ENCODE data around the gene XAGE3. TPM values are rescaled to one million over a fixed set of nuclear protein-coding genes. Genes with fewer than 3 reads are reported as not detected.
"Not testable (repeated sequence)": the region's sequence is repeated elsewhere in the genome, so short reads cannot be mapped to it uniquely, and the experiment has no call there.

Gene XAGE3
- not detected for total RNA-seq

- Histone ChIP-seq H3K9me3 (no peaks in the 10 kb centered on the region), H3K27me3 (no peaks in the 10 kb centered on the region), H3K27ac (no peak within 1 kb of the TSS), H3K4me3 (no peak within 1 kb of the TSS), H3K36me3 (no peaks in the 10 kb centered on the region), H3K4me1 (no peaks in the 10 kb centered on the region)
- WGBS, 2 donors (ENCODE audit: low coverage in 1 of 2): 68% methylated on average over 11 of the region's 35 CpGs; no CpG with 5 or more reads in 1 of the 2 donors
- TF ChIP-seq EP300 (IDR thresholded peaks at IDR 0.05) (no peak), CTCF (IDR thresholded peaks at IDR 0.05) (no peak), POLR2A (IDR thresholded peaks at IDR 0.05) (no peak), POLR2AphosphoS5 (IDR thresholded peaks at IDR 0.05) (no peak)
- ATAC-seq: peak; percentile 41
Observed at GRCh38 chrX:52867610-52868348, at the start of gene XAGE3. XAGE3 (minus strand) TSS chrX:52868083; CDS start chrX:52867133, 950 bp downstream.

- not testable (repeated sequence) for H3K4me3 ChIP-seq, H3K36me3 ChIP-seq, ATAC-seq, H3K4me1 ChIP-seq, H3K9me3 ChIP-seq, H3K27ac ChIP-seq, H3K27me3 ChIP-seq
- WGBS, 2 donors (ENCODE audit: low coverage in 1 of 2): no CpG with 5 or more reads among the region's 3 CpGs
Observed at GRCh38 chrX:52914704-52915103, 46.8 kb upstream of the XAGE3 start.

GRCh38 chrX:52913681-52914080 is 45.8 kb upstream of the XAGE3 start:
- H3K9me3 ChIP-seq, H3K4me3 ChIP-seq, H3K27me3 ChIP-seq, ATAC-seq, H3K36me3 ChIP-seq, H3K4me1 ChIP-seq, H3K27ac ChIP-seq: not testable (repeated sequence)
- WGBS, 2 donors (ENCODE audit: low coverage in 1 of 2): no CpG with 5 or more reads among the region's 9 CpGs

- WGBS, 2 donors (ENCODE audit: low coverage in 1 of 2): no CpG with 5 or more reads among the region's 12 CpGs
- H3K9me3 ChIP-seq, H3K36me3 ChIP-seq, ATAC-seq, H3K27ac ChIP-seq, H3K27me3 ChIP-seq, H3K4me3 ChIP-seq, H3K4me1 ChIP-seq: not testable (repeated sequence)
Observed at GRCh38 chrX:52909313-52909969, 41.6 kb upstream of the XAGE3 start.

- not testable (repeated sequence) for H3K27ac ChIP-seq, H3K36me3 ChIP-seq, ATAC-seq, H3K4me3 ChIP-seq, H3K4me1 ChIP-seq, H3K9me3 ChIP-seq, H3K27me3 ChIP-seq
- no CpG with 5 or more reads among the region's 17 CpGs for WGBS, 2 donors (ENCODE audit: low coverage in 1 of 2)
Observed at GRCh38 chrX:52907900-52908299, 40.0 kb upstream of the XAGE3 start.

- H3K4me3 ChIP-seq, ATAC-seq, H3K27me3 ChIP-seq, H3K36me3 ChIP-seq, H3K9me3 ChIP-seq, H3K27ac ChIP-seq, H3K4me1 ChIP-seq: not testable (repeated sequence)
- WGBS, 2 donors (ENCODE audit: low coverage in 1 of 2): no CpG with 5 or more reads among the region's 17 CpGs
Observed at GRCh38 chrX:52907137-52907536, 39.3 kb upstream of the XAGE3 start.

- H3K4me3 ChIP-seq, H3K9me3 ChIP-seq, H3K4me1 ChIP-seq, H3K27ac ChIP-seq, H3K36me3 ChIP-seq, H3K27me3 ChIP-seq, ATAC-seq: not testable (repeated sequence)
- WGBS, 2 donors (ENCODE audit: low coverage in 1 of 2): no CpG with 5 or more reads among the region's 4 CpGs
Observed at GRCh38 chrX:52906072-52906471, 38.2 kb upstream of the XAGE3 start.

- no CpG with 5 or more reads among the region's 10 CpGs for WGBS, 2 donors (ENCODE audit: low coverage in 1 of 2)
- not testable (repeated sequence) for H3K4me3 ChIP-seq, ATAC-seq, H3K9me3 ChIP-seq, H3K27me3 ChIP-seq, H3K27ac ChIP-seq, H3K36me3 ChIP-seq, H3K4me1 ChIP-seq
Observed at GRCh38 chrX:52905531-52905930, 37.6 kb upstream of the XAGE3 start.

- not testable (repeated sequence) for H3K4me1 ChIP-seq, H3K36me3 ChIP-seq, H3K27me3 ChIP-seq, H3K4me3 ChIP-seq, H3K27ac ChIP-seq, H3K9me3 ChIP-seq
- no CpG with 5 or more reads among the region's 92 CpGs for WGBS, 2 donors (ENCODE audit: low coverage in 1 of 2)
- ATAC-seq: peak; percentile 93
Observed at GRCh38 chrX:52896855-52897709, 29.2 kb upstream of the XAGE3 start, which contains the start of gene FAM156B. FAM156B (plus strand) TSS chrX:52897330; CDS start chrX:52907226, 9,896 bp downstream.

- H3K4me3 ChIP-seq, ATAC-seq, H3K27me3 ChIP-seq, H3K4me1 ChIP-seq, H3K36me3 ChIP-seq, H3K9me3 ChIP-seq, H3K27ac ChIP-seq: not testable (repeated sequence)
- WGBS, 2 donors (ENCODE audit: low coverage in 1 of 2): no CpG with 5 or more reads among the region's 8 CpGs
Observed at GRCh38 chrX:52896438-52896837, 28.6 kb upstream of the XAGE3 start.

GRCh38 chrX:52888090-52888489 is 20.2 kb upstream of the XAGE3 start:
- not testable (repeated sequence) for H3K4me1 ChIP-seq, H3K27ac ChIP-seq, H3K9me3 ChIP-seq, H3K27me3 ChIP-seq, H3K4me3 ChIP-seq, H3K36me3 ChIP-seq, ATAC-seq
- WGBS, 2 donors (ENCODE audit: low coverage in 1 of 2): no CpG with 5 or more reads among the region's 9 CpGs

GRCh38 chrX:52887459-52887858 is 19.6 kb upstream of the XAGE3 start:
- not testable (repeated sequence) for H3K27ac ChIP-seq, H3K27me3 ChIP-seq, ATAC-seq, H3K36me3 ChIP-seq, H3K4me1 ChIP-seq, H3K4me3 ChIP-seq, H3K9me3 ChIP-seq
- no CpG with 5 or more reads among the region's 10 CpGs for WGBS, 2 donors (ENCODE audit: low coverage in 1 of 2)

Data from gastroesophageal sphincter (tissue), 4 donors.